Activated CD4-positive, alpha-beta T cell treated with anti-CD3 and anti-CD28 coated beads for 4 hours (primary cell): ENCODE measurements around the gene SLC25A6.
"Not testable (repeated sequence)": the region's sequence is repeated elsewhere in the genome, so short reads cannot be mapped to it uniquely, and the experiment has no call there.

Experiments used
- DNase-seq, 2 donors: peaks; one replicate each; pipeline ENCODE4 v3.0.0-alpha.2; 2020

The SLC25A6 gene

DNA sequence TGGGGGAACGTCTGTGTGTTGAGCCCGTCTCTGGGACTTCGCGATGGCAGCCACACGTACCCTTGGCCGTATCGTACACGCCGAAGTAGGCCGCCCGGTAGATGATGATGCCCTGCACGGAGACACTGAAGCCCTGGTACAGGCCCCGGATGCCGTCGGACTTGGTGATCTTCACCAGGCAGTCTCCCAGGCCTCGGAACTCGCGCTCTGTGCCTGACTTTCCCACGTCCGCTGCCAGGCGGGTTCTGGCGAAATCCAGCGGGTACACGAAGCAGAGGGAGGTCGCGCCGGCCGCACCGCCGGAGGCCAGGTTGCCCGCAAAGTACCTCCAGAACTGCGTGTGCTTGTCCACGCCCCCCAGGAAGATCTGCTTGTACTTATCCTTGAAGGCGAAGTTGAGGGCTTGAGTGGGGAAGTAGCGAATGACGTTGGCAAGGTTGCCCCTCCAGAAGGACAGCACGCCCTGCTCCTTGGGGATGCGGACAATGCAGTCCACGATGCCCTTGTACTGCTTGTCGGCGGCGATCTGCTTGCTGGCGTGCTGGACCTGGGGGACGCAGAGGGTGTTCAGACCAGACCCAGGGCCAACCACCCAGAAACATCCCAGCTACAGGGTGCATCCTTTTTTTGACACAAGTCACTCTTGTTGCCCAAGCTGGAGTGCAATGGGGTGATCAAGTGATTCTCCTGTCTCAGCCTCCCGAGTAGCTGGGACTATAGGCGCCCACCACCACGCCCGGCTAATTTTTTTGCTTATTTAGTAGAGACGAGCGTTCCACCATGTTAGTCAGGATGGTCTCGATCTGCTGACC is 2.5 kb downstream of the SLC25A6 start:
- no peak for DNase-seq

DNA sequence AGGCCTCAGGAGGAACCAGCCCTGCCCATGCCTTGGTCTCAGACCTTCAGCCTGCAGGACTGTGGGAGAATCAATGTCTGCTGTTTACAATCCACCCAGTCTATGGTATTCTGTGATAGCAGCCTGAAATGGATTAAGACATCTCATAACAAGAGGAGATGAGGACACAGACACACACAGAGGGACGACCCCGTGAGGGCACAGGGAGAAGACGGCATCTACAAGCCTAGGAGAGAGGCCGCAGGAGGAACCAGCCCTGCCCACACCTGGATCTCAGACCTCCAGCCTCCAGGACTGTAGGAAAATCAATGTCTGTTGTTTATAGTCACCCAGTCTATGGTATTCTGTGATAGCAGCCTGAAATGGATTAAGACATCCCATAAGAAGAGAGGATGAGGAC is 3.3 kb downstream of the SLC25A6 start:
- no peak for DNase-seq

DNA sequence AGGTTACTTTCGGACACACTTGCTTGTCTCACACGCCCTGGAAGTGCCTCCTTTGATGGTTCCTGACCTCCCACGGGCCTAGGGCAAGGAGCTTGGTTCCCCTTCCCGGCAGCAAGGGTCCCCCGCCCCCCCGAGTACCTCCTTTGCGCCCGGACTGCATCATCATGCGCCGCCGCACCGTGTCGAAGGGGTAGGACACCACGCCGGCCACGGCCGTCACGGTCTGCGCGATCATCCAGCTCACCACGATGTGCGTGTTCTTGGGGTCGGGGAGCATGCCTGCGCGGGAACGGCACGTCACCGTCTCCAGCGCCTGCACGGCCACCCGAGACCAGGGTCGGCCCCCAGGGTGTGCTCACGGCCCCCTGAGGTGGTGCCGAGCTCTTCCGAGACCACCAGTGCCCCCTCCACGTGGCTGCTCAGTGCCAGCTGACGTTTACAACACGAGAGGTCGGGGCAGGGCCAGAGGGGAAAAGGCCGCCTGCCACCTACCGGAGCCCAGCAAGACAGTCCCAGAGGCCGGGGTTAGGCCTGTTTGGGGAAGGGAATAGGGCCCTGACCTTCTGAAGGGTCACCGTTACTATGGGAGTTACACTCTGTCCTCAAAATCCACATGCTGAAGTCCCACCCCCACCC is 4.7 kb downstream of the SLC25A6 start:
- DNase-seq, result no peak

DNA sequence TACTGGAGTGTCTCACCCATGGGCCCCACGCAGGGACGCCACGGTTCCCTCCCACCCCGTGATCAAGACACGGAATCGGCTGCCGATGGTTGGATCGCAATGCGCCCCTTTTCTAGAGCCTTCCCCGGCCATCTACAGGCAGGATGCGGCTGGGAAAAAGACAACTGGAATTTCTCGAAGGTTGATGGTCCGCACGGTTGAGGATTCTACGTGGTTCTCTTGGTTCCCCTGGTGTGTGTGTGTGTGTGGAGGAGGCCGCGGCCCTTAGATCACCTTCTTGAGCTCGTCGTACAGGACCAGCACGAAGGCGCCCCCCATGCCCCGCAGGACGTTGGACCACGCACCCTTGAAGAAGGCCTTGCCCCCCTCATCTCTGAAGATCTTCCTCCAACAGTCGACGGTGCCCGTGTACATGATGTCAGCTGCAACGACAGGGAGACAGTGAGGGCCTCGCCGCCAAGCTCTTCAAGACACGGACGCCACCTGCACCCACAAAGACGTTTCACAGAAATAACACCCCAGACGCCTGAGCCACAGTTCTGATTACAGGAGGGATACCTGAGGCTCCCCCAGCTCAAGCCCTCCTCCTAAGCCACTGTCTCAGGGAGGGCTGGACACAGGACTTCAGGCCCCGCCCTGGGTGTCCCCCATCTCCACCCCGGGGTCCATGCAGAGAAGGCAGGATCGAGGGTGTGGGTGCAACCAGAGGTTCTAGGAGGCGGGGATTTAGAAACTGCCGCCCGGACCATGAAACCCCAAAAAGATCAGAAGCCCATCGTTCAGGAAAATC is 5.4 kb downstream of the SLC25A6 start:
- no peak for DNase-seq

DNA sequence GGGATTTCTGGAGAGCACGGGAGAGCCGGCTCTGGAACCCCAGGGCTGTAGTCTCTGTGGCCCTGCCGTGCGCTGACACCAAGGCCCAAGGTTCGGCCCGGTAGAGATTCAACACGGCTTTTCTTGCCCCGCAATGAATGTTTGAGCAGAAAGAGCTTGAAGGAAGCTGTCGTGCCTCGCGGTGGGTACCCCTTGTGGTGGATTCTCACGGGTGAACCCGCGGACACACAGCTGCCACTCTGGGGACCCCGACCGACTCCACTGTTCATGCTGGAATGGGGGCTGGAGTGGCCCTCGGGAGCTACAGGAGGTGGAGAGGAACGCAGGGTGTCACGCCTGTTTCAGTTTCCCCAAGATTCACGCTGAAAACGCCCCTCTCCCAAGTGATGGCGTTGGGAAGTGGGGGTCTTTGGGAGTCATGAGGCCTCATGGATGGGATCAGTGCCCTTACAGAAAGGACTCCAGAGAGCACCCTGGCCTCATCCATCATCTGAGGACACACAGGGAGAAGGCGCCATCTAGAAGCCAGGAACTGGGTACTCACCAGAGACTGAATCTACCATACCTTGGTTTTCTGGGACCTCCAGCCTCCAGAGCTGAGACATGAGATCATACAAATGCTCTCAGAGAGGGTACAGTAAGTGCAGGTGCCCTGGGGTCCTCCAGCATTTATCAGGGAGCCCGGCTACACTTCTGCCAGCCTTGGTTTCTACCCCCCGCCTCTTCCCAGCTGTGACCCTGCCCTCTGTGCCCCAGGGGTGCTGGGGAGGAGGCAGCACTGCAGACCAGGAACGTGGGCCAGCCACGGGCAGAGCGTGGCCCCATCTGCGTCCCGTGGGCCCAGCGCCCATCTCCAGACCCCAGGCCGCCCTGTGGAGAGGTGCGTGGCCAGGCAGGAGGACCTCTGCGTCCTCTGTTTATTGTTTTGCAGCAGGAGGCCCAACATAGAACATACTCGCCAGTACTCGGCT is 6.4 kb downstream of the SLC25A6 start:
- no peak for DNase-seq

DNA sequence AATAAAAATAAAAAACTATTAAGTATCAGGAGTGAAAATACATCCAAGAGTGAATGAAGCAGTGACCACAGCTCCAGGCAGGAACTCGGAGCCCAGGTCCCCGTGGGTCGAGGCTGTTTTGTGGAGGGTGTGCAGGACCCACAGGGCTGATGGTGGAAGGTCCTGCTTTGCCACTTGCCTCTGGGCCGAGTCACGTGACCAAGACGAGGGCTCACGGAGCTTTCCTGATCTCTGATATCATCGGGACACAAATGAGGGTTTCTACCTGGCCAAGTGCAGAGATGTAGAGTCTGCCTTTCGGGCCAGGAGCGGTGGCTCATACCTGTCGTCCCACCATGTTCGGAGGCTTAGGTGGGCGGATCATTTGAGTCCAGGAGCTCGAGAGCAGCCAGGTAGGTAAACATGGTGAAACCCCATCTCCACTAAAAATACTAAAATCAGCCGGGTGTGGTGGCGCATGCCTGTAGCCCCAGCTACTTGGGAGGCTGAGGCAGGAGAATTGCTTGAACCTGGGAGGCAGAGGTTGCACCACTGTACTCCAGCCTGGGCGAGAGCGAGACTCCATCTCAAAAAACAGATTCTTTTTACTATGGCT is 7.2 kb downstream of the SLC25A6 start:
- no peak for DNase-seq

DNA sequence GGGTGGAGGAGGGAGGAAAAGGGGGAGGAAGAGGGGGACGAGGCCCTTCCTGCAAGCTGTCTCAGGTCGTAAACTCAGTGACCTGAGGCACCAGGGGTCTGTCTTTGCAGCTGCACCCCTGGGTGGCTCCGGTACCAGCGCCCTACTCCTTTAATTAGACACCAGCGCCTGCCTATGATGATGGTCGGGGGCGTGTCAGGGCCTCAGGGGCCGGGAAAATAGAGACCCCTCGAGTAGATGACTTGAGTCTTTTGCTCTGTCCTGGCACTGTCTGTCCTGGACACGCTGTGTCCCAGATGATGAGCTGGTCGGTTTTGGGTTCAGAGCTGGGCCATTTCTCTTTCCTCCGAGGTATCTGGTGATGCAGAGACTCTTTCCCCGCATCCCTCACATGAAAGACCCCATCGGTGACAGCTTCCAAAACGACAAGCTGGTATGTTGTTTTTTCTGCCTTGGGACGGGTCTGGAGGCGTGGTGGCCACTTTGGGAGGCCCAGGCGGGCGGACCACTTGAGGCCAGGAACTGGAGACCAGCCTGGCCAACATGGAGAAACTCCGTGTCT is 11.2 kb downstream of the SLC25A6 start:
- DNase-seq, result no peak

DNA sequence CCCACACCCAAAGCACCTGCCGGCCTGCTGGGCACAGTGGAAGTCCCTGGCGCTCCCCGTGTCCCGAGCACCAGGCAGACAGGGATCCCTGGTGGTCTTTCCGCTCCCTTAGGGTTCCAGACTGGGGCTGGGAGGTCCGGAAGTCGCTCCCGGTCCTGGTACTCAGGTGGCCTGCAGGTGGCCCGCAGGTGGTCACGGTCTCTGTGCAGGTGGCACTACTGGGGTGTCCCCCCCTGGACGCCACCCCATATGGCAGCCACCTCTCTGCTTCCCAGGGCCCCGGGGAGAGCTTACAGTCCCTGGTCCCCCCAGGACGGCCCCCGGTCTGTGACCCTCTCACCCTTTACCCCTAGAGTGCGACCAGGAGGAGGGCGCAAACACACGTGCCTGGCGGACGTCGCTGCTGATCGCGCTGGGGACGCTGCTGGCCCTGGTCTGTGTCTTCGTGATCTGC is 13.6 kb downstream of the SLC25A6 start:
- DNase-seq, result no peak

DNA sequence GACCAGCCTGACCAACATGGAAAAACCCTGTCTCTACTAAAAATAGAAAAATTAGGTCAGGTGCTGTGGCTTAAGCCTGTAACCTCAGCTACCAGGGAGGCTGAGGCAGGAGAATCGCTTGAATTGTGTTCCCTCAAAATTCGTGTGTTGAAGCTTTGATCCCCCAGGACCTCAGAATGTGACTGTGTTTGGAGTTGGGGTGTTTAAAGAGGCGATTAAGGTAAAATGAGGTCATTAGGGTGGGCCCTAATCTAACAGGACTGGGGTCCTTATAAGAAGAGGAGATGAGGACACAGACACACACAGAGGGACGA is 23.6 kb downstream of the SLC25A6 start:
- DNase-seq, result no peak

DNA sequence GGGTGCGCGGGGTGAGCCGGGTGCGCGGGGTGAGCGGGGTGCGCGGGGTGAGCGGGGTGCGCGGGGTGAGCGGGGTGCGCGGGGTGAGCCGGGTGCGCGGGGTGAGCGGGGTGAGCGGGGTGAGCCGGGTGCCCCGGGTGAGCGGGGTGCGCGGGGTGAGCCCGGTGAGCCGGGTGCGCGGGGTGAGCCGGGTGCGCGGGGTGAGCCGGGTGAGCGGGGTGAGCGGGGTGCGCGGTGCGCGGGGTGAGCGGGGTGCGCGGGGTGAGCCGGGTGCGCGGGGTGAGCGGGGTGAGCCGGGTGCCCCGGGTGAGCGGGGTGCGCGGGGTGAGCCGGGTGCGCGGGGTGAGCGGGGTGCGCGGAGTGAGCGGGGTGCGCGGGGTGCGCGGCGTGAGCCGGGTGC is 25.6 kb downstream of the SLC25A6 start:
- not testable (repeated sequence) for DNase-seq

DNA sequence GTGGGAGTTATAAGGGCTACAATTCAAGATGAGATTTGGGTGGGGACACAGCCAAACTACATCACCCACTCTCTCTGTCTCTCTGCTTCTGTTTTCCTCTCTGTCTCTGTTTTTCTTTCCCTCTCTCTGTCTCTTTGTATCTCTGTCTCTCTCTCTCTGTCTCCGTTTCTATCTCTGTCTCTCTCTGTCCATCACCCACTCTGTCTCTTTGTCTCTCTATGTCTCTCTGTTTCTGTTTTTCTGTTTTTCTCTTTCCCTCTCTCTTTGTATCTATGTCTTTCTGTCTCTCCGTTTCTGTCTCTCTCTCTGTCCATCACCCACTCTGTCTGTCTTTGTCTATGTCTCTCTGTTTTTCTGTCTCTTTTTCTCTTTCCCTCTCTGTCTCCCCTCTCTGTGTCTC is 30.0 kb downstream of the SLC25A6 start:
- DNase-seq, result no peak

DNA sequence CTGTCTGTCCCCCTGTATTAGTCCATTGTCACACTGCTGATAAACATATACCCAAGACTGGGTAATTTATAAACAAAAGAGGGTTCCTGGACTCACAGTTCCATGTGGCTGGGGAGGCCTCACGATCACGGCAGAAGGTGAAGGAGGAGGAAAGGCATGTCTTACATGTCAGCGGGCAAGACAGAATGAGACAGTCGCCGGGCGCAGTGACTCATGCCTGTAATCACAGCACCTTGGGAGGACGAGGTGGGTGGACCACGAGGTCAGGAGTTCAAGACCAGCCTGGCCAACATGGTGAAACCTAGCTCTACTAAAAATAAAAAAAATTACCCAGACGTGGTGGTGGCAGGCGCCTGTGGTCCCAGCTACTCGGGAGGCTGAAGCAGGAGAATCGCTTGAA is 30.6 kb downstream of the SLC25A6 start:
- no peak for DNase-seq

DNA sequence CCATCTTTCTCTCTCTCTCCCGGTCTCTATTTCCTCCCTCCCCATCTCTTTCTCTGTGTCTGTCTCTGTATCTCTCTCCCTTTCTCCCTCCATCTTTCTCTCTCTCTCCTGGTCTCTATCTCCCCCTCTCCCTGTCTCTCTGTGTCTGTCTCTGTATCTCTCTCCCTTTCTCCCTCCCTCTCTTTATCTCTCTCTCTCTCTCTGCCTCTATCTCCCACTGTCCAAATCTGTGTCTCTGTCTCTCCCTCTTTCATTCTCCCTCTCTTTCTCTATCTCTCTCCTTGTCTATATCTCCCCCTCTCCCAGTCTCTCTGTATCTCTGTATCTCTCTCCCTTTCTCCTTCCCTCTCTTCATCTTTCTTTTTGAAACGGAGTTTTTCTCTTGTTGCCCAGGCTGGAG is 31.7 kb downstream of the SLC25A6 start:
- DNase-seq, result no peak

DNA sequence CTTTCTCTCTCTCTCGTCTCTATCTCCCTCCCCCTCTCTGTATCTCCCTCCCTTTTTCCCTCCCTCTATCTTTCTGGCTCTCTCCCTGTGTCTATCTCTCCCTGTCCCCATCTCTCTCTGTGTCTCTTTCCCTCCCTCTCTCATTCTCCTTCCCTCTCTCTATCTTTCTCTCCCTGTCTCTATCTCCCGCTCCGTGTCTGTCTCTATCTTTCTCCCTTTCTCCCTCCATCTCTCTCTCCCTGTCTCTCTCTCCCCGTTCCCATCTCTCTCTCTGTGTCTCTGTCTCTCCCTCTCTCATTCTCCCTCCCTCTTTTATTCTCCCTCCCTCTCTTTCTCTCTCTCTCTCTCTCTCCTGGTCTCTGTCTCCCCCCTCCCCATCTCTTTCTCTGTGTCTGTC is 32.4 kb downstream of the SLC25A6 start:
- no peak for DNase-seq

DNA sequence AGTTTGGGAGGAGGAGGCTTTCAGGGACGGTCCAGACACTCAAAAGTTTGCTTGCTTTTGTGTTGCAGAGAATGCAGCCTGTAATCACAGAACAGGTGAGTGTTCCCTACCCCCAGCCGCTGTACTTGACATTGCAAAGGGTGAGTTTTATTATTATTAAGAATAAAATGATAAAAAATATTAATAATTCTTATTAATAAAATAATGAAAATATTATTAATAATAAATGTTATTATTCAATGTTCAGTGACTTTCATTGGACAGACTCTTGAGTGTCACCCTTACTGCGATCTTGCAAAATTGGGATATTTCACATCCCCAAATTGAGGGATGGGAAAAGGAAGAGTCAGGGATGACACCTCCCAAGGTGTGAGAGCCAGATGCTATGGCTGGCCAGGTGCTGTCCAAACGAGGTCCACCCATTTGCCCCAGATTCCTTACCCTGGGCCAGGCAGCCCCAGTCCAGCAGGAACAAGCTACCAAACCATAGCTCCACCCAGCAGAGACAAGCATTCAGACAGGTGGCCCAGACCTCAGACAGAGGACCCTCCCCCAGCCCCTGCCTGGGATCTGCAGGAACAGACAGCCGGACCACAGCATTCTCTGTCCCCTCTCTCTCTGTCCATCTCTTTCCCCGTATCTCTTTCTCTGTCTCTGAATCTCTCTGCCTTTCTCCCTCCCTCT is 33.0 kb downstream of the SLC25A6 start:
- no peak for DNase-seq

DNA sequence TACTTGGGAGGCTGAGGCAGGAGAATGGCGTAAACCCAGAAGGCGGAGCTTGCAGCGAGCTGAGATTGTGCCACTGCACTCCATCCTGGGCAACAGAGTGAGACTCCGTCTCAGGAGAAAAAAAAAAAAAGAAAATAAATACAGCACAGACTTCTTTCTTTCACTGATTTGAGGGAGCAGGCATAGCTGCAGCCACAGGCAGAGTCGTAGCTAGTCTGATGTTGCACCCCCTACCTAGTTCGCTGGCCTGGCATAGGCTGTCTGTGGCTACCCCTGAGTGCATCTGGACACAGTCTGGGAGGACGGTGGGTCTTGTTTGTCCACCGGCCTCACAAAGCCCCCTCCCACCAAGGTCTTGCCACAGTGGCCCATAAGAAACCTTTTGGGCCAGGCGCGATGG is 33.9 kb downstream of the SLC25A6 start:
- DNase-seq, result no peak

DNA sequence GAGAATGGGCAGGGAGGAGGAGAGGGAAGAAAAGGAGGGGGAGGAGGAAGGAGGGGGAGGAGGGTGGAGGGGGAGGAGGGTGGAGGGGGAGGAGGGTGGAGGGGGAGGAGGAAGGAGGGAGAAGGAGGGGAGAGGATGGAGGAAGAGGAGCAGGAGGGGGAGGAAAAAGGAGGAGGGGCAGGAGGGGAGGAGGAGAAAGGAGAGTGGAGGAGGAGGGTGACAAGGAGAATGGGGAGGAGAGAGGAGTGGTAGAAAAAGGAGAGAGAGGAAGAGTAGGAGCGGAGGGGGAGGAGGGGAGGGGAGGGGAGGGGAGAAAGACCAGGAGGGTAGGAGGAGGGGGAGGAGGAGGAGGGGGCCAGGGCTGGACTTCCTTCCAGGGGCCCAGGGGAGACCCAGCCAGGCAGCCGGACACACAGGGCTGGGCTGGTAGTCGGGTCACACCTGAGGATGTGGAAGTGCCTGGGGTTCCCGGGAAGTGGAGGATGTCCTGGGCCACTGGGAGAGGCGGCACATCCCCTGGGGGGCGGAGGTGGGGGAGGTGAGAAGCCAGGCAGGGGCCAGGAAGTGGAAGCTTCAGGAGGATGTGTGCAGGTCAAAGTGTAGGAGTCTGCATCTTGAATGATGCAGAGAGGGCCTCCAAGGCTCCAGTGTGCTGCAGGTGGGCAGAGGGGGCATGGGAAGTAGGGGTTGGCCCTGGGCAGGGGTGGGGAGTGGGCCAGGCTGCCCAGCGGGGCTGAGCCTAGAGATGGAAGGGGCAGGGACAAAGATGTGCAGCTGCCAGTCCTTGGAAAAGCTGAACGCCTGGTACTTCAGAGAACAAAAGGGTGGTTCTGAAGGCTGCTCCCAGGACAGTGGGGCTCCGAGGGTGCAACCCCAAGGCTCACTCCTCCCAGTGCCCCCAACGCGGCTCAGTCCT is 36.5 kb downstream of the SLC25A6 start:
- DNase-seq, result no peak

DNA sequence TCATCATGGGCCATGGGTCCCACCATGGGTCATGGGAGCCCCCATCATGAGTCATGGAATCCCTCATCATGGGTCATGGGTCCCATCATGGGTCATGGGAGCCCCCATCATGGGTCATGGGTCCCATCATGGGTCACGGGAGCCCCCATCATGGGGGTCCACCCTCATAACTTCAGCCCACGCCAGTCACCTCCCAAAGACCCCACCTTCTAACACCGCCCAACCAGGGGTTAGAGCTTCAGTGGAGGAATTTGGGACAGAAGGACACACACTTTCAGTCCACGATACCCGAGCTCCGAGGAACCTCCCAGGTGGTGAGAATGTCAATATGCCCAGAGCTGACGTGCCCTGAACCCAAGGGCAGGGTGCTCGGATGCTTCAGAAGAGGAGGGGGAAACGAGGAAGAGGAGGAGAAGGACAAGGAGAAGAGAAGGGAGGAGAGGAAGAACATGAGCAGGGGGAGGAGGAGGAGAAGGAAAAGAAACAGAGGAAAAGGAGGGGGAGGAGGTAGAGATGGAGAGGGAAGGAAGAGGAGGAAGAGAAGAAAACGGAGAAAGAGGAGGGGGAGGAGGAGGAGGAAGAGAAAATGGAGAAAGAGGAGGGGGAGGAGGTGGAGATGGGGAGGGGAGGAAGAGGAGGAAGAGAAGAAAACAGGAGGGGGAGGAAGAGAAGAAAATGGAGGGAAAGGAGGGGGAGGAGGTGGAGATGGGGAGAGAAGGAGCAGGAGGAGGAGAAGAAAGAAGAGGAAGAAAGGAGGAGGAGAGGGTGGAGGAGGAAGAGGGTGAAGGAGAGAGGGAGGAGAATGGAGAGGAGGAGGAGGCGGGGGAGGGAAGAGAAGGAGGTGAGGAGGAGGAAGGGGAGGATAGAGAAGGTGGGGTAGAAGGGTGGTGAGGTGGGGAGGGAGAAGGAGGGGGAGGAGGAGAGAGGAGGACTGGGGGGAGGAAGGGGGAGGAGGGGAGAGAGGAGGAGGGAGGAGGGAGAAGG is 37.6 kb downstream of the SLC25A6 start:
- DNase-seq, result no peak
